ENCODE data around the gene C2CD4A.

The C2CD4A gene

DNA sequence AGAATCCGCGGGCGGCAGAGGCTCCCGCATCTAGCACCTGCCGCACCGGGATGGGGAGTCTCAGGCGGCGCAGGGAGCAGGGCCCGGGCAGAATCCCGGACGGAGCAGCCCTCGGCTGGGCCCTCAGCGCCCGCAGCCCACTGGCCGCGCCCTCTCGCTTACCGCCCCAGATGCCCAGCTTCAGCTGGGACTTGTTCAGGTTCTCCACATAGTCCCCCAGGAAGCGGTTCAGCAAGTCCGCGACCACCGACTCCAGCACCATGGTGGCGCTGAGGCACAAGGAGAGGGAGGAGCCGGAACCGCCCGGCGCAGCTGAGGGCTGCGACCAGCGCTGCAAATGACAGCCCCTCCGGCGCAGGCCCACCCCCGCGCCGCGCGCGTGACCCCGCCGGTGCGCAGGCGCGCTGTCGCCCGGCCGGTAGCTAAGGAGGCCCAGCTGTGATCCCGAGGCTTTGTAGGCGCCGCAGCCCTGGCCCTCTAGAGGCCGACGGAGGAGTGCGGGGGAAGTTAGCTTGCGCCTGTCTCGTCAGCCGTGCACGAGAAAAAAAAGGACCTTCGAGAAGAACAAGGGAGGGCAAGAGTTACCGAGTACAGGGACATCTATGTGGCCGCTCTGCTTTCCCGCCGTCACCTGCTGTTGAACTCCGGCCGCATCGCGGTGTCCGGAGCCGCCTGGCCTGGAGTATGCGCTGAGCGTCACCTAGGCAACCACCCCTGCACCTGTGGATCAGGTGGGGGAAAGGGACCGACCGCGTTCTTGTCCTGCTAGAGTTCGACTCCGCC, 6.5 kb upstream of the C2CD4A start, which contains the start of gene VPS13C:
VPS13C (minus strand) TSS at position 335 of the 783 bp plus-strand sequence; CDS start at position 262, 73 bp downstream.
- DNase-seq (ENCODE audit: low spot score) = peak; percentile 98

DNA sequence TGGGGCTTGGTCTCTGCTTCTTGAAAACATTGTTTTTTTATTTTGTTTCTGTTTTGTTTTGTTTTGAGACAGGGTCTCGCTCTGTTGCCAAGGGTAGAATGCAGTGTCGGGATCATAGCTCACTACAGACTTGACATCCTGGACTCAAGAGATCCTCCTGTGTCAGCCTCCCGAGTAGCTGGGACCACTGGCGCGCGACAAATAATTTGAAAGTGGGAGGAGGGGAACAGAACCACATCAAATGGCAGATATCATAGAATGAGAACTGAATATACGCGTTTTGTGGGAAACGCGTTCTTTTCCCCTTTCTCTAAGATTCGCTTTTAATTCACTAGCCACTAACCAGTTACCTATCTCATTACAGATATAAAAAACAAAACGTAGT, 5.9 kb upstream of the C2CD4A start:
- DNase-seq (ENCODE audit: low spot score) = no peak

DNA sequence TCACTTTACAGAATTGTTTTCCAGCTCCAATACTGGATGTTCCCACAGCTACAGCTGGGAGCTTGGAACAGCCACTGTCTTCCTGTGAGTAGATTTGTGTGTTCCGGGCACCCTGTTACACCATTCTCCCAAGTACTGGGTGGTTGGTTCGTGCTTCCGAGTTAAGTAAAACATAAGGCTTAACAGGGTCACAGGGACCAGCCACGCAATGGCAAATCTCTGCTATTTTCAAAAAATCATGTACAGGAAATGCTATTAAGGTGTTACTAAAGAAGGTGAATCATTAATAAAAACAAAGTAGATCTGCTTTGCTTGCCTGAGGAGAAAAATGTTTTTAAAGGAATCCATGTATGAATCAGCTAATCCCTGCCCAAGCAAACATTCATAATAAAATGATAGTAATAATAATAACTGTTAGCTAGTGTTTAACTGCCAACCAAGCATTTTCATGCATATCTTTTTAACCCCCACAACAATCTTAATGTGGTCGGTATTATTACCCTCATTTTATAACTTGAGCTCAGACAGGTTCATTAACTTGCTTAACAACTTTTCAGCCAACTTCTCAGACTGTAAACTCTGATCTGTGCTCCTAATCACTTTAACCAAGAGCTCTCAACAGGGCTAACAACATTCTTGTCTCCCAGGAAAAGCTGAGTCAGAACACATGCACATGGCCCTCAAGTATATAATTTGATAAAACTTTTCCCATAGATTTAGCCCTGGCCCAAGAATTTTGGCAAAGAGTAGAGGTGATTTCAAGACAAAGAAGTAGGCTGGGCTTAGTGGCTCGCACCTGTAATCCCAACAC, 2.7 kb upstream of the C2CD4A start:
- DNase-seq (ENCODE audit: low spot score) = no peak

DNA sequence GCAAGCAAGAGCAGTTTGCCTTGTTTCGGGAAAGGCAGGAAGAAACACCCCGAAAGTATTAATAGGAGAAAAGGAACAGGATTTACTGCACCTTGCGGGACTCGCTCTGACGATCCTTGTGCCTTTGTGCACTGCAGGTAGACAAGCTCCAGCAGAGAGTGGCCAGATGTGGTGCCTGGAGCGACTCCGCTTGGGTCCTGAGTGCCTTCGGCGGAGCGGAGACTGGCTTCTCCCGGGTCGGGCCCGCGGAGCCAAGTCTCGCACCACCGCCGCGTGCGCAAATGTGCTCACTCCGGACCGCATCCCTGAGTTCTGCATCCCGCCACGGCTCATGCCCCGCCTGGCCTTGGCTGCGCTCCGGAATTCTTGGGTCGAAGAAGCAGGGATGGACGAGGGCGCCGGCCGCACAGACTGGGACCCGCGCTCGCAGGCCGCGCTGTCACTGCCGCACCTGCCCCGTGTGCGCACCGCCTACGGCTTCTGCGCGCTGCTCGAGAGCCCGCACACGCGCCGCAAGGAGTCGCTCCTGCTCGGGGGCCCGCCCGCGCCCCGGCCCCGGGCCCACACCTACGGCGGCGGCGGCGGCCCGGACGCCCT, 769 bp downstream of the C2CD4A start:
- DNase-seq (ENCODE audit: low spot score) = peak; percentile 58

DNA sequence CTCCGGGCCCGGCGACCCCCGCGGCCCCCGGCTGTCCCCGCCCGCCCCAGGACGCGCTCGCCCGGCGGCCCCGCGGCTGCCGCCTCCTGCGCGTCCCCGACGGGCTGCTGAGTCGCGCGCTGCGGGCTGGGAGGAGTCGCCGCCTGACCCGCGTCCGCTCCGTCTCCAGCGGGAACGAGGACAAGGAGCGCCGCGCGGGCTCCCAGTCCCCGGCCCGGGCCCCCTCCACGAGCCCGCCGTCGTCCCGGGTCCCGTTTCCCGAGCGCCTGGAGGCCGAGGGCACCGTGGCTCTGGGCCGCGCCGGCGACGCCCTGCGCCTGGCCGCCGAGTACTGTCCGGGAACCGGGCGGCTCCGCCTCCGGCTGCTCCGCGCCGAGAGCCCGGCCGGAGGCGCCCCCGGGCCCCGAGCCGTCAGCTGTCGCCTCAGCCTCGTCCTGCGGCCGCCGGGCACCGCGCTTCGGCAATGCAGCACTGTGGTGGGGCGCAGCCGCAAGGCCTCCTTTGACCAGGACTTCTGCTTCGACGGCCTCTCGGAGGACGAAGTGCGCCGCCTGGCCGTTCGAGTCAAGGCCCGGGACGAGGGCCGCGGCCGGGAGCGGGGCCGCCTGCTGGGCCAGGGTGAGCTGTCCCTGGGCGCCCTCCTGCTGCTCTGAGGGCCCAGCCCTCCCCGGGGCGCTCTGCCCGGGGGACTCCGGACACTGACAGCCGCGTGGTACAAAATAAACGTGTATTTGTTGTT, 1.5 kb downstream of the C2CD4A start:
- peak; percentile 73 for DNase-seq (ENCODE audit: low spot score)

DNA sequence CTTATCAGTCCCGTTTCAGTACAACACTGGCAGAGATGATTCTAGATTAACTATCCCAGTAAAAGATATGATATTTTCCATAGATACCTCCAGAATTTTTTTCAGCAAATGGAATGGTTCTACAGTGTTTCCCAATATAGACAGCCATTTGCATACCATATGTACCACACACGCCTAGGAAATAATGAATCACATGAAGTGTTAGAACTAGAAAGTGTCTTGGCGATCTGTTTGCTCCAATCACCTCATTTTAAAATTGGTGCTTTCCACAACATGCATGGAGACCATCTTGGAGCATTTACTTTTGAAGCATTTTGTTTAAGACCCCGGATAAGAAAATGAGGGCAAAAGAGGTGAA, 2.0 kb downstream of the C2CD4A start:
- no peak for DNase-seq (ENCODE audit: low spot score)

DNA sequence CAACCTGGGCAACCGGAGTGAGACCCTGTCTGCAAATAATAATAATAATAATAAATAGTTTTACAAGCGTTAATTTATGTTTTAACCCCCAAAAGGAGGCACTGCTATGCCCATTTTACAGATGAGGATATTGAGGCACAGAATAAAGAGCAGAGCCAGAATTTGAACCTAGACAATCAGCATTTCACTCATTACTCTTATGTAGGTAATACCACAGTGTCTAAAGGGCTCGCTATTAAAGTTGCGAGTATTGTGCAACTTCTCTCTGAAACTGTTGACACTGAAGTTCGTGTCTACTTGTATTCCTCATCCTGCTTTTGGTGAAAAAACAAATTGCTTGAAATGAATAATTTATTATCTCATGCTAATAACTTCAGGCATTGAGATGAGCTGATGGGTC, 2.8 kb downstream of the C2CD4A start:
- DNase-seq (ENCODE audit: low spot score) = no peak

DNA sequence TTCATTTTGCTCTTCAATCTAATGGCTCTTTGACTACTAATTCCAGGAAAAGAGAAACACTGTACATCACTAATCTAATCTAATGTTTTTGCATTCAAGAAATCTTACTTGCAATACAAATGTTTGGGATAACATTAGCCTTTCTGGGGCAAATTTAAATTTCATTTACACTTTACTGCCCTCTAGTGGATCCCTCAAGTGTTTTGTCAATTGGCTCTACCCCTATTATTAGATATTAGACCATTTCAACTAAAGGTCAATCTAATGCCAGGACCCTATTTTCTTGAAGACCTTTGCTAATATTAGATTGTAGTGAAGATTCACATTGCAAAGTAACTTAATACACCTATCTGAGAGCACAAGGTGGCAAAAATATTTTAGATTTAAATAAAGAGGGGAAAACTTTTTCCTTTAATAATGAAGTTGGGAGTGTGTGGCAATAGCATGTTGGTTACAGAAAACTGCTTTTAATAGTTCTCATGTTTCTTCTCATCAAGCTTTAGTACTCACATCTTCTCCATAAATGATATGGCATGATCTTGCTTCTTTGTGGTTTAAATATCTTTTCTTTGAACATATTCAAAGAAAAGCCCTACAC, 5.0 kb downstream of the C2CD4A start:
- DNase-seq (ENCODE audit: low spot score) = no peak

DNA sequence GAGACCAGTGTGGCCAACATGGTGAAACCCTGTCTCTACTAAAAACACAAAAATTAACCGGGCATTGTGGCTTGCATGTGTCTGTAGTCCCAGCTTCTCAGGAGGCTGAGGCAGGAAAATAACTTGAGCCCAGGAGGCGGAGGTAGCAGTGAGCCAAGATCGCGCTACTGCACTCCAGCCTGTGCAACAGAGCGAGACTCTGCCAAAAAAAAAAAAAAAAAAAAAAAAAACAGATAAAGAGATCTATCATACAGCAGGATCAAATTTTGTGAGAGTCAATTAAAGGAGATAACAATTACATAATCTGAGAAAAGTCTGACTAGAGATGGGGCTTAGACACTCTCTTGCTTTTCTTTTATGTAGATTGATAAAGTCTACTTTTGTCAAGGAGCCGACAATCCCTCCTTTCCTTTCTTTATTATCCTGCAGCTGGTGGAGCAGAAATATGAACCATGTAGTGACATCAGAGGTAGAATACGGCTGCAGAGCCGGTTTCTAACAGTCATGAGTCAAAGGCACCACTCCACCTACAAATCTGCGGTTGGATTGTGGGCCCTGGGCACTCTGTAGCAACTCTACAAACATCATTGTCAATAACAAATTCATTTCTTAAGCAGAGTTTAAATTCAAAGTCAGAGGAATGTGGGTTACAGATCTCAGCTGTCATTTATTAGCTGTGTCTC, 9.0 kb downstream of the C2CD4A start:
- no peak for DNase-seq (ENCODE audit: low spot score)

DNA sequence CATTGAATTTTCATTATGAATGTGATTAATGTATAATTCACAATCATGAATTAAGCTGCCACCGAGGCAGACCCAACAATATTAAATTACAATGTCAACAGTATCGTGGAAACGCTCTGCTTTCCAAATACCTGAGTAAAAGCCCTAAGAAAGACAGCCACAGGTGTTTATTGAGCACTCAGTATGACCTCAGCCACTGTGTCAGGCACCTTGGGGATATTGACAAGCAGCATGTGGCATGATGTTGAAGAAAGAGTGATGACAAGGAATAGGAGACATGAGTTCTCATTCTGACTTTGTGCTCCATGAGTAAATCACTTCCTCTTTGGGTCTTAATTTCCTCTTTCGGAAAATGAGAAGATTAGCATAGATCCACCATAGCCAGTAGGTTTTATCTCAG, 12.8 kb downstream of the C2CD4A start:
- no peak for DNase-seq (ENCODE audit: low spot score)

DNA sequence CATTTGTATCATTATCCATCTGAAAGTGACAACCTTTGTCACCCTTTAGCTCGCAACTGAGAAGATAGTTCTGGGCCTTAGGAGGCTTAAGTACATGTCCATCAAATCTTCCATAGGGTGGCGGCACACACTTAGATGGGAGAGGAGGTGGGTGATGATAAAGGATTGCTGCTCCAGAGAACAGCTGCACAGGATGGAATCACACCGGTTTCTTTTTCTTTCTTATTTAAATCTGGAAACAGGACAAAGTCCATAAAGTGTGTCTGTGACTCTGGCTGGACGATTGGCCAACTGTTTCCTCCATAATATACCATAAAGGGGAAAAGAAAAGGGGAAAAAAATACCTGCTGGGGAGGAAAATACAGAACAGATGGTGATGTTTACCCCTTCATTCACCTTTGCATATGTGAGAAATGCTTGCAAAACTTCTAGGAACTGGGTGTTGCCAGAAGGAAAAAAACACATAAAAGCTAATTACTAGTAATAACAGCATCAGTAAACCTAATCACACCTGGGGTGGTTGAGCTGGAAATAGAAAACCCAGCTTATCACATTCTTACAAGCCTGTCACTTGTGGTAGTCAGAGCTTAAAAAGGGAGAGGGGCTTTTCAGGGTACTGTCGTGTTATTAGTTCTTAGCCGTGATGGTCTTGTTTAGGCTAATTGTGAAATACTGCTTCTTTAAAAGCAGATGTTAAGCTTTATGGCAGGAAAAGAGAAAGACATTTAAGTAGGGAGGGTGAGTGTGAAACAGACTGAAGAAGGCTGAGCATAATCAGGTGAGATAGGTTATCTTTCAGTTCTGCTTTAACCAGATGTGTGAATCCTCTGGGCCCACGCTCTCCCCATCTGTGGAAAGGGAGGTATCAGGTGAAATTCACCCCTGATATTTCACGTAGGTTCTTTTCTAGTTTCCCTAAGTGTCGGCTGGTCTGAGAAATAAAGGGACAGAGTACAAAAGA, 16.7 kb downstream of the C2CD4A start:
- no peak for DNase-seq (ENCODE audit: low spot score)

DNA sequence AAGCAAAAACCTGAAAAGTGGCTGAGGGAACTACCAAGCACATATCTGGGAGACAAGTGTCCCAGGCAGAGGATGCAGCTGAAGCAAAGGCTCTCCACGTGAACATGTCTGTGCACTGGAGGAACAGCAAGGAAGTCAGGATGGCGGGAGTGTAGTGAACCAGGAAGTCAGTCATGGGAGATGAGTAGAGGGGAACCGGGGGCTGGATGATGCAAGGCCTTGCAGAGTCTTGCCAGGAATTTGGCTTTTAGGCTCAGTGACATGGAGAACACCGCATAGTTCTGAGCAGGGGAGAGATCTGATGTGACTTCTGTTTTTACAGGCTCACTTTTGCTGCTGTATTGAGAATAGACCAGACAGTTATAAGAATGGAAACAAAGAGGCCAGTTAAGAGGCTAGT, 19.0 kb downstream of the C2CD4A start:
- no peak for DNase-seq (ENCODE audit: low spot score)

DNA sequence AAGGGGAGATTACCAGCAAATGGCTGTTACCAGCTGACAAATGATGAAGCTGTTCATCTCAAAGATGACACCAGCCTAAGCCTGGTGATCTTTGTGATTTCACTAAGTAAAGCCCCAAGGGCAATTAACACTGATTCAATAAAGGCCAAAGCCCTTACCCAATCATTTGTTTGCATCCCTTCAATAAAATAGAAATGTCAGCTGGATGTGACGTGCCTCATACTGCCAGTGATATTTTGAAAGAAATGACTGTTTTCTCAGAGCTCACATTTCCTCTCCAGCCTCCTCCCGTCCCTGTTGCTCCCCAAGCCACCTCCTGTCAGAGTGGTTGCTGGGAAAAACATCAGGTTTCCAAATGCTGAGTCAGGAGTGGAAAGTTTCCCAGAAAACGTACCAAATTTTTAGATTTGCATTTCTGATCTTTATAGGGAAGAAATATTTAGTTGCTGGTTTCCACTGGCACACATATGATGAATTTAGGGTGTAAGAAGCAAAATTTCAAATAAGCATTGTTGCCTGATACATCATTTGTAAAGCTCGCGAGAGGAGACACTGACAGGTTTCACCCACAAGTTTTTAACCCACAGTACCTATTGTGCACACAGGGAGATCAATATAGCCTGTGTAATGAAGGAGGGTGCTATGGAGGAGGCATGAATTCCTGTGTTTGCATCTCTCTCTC, 21.0 kb downstream of the C2CD4A start:
- no peak for DNase-seq (ENCODE audit: low spot score)

DNA sequence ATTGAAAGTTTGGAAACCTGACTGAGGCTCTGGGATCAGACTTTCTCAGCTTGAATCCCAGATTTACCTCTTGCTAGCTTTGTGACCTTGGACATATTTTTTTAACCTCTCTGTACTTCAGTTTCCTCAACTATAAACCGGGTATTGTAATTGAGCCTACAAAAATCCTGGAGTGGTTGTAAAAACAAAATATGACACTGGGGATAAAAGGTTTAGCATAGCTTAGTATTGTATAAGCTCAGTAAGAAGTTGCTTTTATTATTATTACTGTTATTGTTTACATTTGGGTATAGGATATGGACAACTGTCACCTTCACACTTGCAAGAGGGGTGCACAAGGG, 21.5 kb downstream of the C2CD4A start:
- DNase-seq (ENCODE audit: low spot score) = no peak

DNA sequence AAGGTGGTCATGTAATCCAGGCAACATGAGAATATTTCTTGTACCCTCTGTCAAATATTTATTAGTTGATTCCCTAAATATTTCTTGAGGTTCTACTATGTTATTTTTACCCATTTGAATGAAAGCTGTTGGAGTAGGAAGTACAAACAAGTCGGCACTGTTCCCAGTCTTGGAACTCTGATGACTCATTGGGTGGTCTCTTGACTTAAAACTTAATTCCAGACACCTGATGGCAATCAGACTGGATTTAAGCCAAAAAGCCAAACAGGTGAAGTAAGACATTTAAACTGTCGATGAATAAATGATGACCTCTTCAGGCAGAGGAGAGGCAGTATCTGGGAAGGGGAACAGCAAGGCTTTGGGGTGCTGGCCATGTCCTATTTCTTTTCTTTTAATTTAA, 22.8 kb downstream of the C2CD4A start:
- DNase-seq (ENCODE audit: low spot score) = no peak

DNA sequence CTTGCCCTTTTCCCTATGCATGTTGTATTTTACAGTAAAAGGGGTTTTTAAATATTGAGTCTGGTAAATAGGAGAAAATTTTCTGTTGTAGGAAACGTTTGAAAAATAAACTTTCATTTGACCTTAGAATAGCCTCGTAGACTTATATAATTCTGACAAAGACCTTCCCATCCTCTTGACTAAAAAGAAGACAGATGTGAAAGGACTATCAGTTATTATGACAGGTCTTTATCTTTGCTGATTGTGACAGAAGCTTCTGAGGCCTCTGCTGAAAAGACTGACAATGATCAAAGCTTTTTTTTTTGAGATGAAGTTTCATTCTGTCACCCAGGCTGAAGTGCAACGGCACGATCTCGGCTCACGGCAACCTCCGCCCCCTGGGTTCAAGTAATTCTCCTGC, 24.2 kb downstream of the C2CD4A start:
- no peak for DNase-seq (ENCODE audit: low spot score)

DNA sequence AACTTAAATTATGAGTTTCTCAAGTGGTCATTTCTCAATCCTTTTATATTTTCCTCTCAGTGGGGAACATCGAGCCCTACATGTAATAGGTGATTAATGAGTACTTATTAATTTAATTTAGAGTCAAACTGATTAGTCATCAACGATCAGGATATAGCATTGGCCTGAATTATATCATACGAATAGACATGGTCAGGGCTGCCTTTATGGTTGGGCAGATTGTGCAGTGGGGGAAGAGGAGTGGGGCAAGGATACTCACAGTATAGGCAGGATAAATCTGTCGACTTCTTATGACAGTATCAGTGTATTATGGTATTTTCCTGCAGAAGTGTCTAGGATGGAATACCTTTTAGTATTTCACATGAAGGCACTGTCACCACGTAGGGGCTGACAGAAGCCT, 27.0 kb downstream of the C2CD4A start:
- DNase-seq (ENCODE audit: low spot score) = no peak

DNA sequence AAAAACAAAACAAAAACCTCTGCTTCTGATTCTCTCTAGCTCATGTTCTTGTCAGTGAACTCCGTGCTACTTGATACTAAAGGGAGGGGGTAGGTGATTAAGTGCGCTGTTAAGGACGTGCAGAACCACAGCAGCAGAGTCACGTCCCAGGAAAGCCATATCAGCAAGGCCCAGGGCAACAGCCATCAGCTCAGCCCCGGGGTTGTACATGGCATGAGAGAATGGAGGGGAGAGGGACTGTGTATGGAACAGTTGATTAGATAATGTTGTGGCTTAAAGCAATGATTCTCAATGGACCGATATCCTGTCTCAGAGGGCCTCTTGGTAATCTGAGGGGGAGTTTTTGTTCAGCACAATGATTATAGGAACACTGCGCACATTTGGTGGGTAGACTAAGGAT, 27.6 kb downstream of the C2CD4A start:
- no peak for DNase-seq (ENCODE audit: low spot score)

DNA sequence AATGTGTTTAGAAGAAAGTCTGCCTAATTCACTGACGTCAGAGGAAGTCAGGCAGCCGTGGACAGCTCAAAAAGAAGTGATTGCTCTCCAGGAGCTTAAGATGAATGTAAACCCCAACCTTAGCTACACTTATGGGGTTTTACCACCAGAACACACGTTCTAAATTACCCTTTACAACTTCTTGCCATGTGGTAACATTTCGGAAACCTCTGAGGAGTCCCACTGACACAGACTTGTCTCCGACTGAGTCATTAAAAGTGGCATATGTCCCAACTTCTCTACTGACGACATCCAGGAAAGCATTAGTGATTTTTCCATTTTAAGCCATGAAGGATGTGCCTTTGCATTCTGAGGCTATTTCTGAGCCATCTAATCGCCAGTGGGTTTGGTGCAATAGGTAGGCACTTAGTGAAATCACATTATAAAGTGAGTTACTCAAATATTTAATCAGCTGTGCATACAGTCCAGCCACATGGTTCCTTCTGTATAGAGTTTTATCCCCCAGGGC, 32.4 kb downstream of the C2CD4A start:
- no peak for DNase-seq (ENCODE audit: low spot score)

DNA sequence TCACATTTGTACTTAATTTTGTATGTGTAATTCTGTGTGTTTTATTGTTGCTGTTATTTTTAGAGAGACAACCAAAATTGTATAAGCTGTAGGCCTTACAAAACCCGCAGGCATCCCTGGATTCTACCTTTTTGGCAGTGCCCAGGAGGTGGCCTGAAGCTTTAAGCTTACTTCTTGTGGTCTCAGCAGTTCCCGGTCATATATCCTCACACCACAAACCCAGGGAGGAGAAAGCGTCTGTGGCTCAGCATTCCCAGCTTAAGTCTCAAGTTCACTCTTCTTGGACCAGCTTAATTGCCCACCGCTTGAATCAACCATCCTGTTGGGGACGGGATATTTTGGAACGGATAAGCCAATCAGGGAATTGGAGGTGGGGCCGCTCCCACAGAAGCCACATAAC, 36.7 kb downstream of the C2CD4A start:
- DNase-seq (ENCODE audit: low spot score) = no peak
